Measurements from ENCODE around the gene DNAJB8. TPM values are rescaled to one million over a fixed set of nuclear protein-coding genes. Genes with fewer than 3 reads are reported as not detected.
A peak's percentile ranks its signal among the peaks of the same experiment; 100 is the strongest.

Gene DNAJB8
- total RNA-seq, 1 donor from 2014 or later, result not detected

DNA sequence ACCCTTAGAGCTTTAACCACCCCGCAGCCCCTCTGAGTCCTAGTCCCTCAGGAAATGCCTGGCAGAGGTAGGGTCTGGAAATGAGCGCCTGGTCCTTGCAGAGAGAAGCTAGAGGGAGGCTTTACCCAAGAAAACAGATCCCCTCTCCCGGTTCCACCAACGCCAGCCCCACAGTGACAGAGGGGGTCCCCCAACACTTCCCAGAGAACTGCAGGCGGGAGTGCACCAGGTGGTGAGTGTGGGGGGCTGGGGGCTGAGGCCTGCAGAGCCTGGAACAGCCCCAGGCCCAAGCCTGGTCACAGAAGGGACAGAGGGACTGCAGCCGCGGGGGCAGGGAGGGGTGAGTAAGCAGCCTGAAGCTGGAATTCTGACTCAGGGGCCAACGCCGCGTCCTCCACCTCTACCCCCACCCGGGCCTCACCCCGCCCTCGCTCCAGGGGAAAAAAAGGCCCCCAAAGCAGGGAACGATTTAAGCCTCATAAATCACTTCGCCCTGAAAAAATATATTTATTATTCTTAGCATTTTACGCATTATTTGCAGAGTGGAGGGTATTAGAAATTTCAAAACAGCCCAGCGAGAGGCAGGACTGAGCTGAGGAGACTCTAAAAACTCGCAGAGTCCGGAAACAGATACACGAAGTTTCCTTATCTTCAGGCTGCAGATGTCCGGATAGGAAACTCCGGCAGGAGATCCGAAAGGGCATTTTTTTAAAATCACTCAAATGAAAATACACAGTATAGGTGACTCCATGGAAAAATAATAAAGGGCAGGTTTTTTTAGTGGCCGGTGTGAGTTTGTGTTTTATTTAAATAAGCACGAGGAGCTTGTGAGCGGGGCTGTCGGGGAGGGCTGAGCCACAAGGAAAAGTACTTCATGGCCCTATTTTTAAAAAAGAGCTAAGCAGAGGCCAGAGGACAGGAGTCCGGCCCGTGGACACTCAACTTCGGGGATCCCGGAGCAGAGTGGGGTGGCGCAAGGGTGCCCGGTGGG lies 16.3 kb upstream of the DNAJB8 start:
- DNase-seq, result peak; percentile 99

GRCh38 chr3:128482175-128482574 lies 15.5 kb upstream of the DNAJB8 start:
- DNase-seq, result peak; percentile 64

DNA sequence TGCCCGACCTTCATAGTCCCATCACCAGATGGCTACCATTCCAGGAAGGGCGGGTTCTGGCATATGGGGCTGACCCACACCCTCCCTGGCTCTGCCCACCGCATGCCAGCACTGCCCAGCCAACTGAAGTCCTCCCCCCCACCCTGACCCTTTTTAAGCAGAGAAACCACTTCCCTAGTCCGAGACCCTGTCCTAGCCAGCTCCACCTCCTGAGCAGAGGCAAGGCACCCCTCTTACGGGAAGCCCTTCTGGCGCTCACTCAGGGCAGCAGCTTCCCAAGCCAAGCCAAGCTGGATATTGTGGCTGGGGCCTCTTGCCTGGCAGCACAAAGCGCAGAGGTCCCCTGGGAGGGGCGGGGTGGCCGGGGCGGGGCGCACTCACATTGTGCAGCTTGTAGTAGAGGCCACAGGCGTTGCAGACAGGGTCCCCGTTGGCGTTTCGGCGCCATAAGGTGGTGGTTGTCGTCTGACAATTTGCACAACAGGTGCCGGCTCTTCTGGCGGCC lies 14.8 kb upstream of the DNAJB8 start:
- peak; percentile 56 for DNase-seq

GRCh38 chr3:128480717-128481437 lies 14.2 kb upstream of the DNAJB8 start:
- DNase-seq, result peak; percentile 17

GRCh38 chr3:128480278-128480677 lies 13.6 kb upstream of the DNAJB8 start:
- DNase-seq, result peak; percentile 21

DNA sequence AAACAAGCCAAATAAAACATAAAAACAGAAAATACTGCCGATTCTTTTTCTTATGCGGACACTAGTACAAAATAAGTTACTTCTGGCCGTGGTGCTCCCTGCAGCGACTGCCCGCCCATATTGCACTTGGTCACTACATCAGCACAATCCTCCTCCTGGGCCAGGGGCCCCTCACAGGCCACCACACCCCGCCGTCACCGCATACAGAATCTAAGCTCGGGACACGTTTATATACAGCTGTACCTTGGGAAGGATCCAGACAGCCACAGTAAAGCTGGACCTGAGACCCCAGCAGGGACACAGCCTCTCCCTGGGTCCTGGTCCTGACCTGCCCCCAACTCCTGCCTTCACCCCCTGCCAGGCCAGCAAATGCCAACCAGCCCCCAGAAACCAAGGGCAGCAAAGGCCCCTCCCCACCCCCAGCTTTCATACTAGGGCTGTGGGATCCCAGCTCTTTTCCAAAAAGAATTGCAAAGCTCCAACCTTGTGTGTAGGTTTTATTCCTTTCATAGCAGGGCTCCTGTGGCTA lies 12.9 kb upstream of the DNAJB8 start:
- DNase-seq, result no peak

GRCh38 chr3:128478576-128479506 lies 12.2 kb upstream of the DNAJB8 start:
- DNase-seq, result no peak

DNA sequence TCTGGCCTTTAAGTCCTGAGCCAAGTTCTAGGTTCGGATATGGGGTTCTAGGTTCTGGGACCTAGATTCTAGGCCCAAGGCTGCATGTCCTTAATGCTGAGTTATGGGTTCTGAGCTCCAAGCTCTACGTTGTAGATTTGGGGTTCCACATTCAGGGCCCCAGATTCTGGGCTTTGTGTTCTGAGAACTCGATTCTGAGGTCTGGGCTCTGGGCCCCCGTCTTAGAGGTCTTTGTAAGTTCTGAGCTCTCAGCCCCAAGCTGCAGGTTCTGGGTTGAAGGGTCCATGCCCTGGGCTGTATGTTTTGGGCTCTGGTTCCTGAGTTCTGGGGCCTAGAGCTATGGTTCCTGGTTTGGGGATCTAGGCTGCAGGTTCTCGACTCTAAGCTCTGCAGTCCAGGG lies 10.0 kb upstream of the DNAJB8 start:
- no peak for DNase-seq

DNA sequence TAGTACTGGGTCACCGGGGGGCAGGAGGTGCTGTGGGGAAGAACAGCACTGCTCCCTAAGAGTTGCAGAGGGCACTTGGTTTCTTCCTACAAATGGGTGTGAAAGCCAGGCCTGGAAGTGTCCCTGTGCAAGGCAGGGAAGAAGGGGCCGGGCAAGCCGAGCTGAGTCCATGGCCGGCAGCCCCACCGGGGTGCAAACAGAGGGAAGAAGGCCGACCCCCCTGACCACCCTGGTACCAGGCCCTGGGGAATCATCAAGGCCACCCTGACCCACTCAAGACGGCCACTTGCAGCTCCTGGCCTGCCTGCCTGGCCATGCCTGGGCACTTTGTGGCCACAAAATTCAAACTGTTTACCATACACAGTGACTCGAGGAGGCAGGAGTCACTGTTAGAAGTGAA lies 8.7 kb upstream of the DNAJB8 start:
- no peak for DNase-seq

GRCh38 chr3:128473737-128474136 lies 7.0 kb upstream of the DNAJB8 start:
- no peak for DNase-seq

DNA sequence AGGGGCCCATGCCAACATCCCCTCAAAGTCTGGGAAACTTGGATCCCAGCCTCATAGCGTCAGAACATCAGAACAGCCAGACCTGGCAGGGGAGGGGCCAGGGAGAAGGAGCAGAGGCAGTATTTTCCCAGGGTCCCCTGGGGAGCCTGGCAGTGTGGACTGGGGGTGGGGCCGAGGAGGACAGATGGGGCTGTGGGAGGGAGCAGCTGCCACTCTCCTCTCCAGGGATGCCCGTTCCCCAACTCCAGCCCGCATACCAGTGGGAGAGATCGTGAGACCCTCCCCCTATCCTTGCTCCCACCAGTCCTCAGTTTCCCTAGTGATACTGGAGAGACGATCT lies 6.5 kb upstream of the DNAJB8 start:
- DNase-seq, result no peak

- no peak for DNase-seq
These were observed 5.9 kb upstream of the DNAJB8 start for GRCh38 chr3:128472449-128473179.

- DNase-seq, result no peak
These were observed 5.0 kb upstream of the DNAJB8 start for GRCh38 chr3:128471720-128472119.

DNA sequence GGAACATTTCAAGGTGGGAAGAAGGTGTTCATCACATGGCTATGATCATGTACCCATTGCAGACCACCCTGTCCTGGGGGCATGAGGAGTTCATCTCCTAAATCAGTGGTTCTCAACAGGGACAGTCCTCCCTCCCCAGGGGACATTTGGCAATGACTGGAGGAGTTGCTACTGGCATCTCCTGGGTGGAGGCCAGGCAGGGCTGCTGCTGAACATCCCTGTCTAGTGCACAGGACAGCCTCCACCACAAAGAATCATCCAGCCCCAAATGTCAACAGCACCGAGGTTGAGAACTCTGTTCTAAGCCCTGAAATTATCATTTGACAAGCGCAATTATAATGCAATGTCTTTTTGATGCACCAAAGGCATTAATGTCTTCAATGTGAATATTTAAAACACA lies 4.4 kb upstream of the DNAJB8 start:
- no peak for DNase-seq

GRCh38 chr3:128470134-128470899 lies 3.6 kb upstream of the DNAJB8 start:
- no peak for DNase-seq

DNA sequence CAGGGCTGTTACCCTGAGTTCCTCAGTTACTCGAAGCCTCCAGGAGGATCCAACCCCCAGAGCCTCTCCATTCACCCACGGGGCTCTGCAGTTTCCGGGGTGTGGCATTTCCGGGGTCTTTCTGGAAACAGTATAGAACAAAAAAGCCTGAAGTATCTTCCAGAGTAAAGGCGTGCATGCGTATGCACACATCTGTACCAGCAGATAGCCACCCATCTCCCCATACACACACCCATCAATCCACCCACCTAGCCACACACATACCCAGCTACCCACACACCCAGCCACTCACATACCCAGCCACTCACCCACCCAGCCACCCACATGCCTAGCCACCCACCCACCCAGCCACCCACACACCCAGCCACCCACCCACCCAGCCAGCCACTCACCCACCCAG lies 2.9 kb upstream of the DNAJB8 start:
- DNase-seq, result no peak

GRCh38 chr3:128468791-128469527 lies 2.3 kb upstream of the DNAJB8 start:
- no peak for DNase-seq

GRCh38 chr3:128468285-128468790 lies 1.6 kb upstream of the DNAJB8 start:
- no peak for DNase-seq

DNA sequence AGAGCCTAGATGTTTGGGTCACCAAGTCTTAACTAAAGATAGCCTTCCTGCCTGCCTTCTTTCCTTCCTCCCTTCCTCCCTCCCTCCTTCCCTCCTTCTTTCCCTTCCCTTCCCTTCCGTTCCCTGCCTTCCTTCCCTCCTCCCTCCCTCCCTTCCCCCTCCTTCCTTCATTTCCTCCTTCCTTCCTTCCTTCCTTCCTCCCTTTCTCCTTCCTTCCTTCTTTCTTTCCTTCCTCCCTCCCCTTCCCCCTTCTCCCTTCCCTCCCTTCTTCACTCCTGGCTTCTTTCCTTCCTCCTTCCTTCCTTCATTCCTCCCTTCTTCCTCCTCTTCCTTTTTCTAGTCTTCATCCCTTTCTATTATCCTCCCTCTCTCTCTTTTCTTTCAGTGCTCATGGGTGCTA lies 2.0 kb downstream of the DNAJB8 start:
- DNase-seq, result no peak

DNA sequence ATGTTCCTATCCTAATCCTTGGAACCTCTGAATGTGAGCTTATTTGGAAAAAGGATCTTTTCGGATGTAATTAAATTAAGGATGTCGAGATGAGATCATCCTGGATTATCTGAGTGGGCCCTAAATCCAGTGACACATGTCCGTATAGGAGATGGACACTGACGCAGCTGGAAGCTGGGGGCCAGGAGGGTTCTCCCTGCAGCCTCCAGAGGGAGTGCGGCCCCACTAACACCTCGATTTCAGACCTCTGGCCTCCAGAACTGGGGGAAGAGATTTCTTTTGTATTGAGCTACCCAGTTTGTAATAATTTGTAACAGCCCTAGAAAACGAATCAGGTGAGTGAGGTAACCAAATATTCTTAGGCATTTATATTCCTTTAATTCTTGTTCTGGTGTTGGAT lies 2.5 kb downstream of the DNAJB8 start:
- peak; percentile 30 for DNase-seq
